Measurements from ENCODE around the gene FGF8.

FGF8 gene

DNA sequence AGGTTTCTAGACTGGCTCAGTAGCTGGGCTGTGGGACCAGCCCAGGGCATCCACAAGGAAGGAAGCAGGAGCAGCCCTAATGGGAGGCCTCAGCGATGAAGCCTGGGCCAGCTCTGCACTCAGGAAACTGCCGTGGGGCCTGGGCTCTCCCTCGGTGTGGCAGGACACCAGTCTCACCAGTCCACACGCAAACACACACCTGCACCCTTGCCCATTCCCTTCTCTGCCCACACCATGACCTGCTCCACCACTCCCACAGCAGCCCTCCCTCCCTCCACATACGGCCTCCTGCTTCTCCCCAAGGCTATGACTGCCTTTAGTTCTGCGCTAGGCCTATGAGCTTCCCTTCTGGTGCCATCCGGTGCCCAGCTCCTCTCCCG lies 7.1 kb downstream of the FGF8 start:
- DNase-seq (ENCODE audit: low read depth) = no peak

DNA sequence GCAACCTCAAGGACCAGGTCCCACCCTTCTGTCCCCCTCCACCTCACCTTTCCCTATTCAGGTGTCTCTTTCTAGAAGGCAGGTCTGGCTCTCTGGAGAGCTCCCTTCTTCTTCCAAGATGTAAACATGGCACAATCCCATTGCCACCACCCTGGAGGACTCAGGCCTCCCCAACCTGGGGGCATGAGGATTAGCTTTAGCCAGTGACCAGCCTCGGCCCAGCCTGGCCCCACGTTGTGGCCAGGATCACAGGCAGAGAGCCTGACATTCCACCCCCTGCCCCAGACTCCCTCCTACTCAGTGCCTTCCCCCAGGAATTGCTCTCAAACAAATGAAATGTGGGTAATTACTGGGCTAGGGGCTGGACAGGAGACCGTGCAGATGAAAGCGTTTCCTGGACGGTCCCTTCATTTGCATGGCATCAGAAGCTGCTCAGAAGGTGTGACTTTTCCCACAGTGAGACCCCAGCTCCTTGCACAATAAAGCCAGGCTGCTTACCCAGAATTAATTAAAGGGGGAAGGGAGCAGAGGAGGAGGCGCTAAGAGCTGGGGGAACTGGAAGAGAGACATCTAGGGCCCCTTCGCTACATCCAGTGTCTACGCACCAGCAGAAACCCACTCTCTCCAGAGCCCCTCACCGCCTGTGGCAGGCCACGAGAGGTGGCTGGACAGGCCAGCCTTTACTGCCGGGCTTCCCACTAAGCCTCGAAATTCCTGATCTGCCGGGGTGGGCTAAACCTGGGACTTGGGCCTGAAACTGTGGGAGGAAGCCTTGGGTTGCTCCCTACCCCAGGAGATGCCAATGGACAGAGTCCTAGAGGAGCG lies 7.7 kb downstream of the FGF8 start:
- no peak for DNase-seq (ENCODE audit: low read depth)

DNA sequence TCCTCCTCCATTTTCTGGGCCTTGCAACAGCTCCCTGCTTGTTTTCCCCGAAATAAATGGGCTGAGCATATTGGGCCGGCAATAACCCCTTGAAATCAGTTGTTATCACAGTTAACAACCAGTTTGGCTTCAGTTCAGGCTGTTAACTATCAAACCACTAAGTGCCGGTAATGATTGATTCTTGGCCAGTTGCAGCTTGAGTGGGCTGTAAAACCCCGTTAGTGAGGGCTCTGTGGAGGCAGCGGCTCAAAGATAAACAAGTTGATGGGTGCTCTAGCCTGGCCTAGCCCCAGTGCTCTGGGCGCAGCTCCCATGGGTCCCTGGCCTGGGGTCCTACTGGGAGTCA lies 8.3 kb downstream of the FGF8 start:
- DNase-seq (ENCODE audit: low read depth) = no peak

DNA sequence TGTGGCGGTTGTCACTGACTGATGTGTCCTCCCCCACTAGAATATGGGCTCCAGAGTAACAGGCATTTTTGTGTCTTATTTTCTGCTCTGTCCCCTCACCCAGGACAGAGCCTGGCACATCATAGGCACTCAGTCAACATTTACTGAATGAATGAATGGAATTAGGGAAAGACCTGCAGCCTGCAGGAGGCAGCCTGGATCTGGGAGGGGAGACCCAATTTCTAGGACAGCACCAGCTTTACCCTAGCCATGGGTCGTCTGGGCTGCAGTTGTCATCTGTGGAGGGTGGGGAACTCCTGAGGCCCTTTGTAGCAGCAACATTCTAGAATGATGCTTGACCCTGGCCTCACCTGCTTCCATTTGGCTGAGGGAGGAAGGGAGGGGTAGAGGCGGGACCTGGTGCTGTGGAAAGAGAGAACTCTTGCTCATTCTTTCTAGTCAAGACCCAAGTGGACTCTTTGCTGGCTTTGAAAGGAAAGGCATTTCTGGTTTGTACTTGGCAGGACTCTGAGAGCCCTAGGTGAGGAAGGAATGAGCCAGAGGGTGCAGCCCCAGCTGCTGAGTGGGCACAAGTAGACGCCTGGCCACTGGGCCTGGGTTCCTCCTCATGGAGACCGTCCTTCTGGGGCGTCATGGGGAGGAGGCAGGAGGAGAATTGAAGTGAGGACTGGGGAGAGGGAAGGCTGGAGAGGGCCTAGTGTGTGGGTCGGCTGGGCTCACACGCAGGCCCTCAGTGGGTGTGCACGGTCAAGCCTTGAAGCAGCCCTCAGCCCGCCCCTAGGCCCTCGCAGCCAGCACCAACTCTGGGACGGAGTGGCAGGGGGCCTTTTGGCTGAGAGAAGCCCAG lies 8.9 kb downstream of the FGF8 start:
- DNase-seq (ENCODE audit: low read depth) = no peak

DNA sequence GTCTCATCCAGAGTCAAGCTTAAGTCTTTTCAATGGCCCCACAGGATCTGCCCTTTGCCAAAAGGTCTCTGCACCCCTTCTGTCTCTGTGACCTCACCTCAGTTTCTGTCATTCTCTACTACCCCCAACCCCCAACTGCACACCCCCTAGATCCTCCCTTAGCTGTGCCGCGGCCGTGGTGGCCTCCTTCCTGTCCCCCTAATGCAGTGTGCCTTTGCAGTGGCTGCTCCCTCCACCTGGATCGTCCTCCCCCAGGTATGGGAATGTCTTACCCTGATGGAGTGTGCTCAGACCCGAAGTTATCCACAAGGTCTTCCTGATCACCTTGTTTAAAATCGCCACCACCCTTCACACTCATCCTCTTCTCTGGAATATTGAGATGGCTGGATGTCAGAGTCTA lies 9.6 kb downstream of the FGF8 start:
- no peak for DNase-seq (ENCODE audit: low read depth)

DNA sequence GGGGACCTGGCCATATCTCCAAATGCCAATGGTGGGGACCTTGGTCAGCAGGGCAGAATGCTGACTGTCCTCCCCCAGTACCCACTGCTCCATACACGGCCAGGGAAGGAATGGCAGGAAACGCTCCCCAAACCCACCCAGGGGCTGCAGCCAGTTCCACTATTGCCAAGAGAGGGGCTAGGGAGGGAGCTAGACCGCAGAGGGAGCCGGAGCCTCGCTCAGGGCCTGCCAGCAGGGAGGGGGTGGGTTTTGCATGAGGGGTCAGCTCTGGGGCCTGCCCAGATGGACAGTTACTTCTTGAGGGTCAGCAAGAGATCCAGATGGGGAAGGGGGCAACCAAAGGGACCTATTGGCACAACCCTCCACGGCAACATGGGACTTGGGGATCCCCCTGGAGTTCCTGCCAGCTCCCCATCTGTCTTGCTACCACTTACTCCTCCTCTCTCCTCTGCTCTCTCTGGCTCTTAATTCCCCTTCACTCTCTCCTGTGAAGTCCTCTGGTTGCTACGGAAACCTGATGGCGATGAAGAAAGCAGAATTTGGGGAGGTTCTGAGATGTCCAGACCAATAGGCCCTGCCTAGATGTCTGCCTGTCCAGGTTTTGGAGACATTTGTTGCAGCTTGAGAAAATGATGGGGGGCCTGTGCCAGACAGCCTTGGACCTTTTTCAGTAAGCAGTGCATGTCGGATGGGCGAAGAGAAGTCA lies 12.6 kb downstream of the FGF8 start:
- no peak for DNase-seq (ENCODE audit: low read depth)

DNA sequence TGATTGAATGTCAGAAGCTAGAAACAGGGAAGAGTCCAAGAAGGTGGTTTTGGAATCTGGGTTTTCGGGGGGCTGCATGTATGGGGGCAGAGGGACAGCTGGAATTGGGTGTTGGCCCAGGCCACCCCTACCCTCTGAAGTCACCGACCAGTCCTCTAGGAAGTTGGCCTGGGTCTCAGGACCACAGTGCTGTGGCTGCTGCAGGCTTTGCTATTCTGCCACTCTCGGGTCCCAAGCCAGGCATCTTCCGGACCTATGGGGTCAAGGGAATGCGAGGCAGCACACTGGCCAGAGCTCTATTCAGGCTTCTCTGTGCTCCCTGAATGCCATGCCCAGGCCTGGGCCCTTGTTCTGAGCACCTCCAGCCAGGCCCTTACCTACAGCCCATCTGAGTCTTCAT lies 13.2 kb downstream of the FGF8 start:
- no peak for DNase-seq (ENCODE audit: low read depth)

DNA sequence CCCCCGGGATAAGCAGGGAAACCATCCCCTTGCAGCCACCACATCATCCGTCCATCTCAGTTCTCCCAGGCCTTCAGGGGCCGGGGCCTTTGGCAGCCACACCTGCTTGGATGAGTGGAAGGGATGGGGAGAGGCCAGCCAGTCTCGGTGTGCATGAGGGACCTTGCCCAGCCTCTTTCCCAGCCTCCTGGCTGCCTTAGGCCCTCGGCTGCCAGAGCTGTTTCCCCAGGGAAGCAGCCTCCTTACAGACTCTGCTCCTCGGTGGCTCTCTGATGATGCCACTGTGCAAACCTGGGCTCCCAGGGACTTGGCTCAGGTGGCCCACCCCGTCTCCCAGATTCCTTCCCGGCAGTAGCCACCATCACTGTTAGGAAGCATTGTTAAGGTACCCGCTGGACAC lies 14.7 kb downstream of the FGF8 start:
- no peak for DNase-seq (ENCODE audit: low read depth)

DNA sequence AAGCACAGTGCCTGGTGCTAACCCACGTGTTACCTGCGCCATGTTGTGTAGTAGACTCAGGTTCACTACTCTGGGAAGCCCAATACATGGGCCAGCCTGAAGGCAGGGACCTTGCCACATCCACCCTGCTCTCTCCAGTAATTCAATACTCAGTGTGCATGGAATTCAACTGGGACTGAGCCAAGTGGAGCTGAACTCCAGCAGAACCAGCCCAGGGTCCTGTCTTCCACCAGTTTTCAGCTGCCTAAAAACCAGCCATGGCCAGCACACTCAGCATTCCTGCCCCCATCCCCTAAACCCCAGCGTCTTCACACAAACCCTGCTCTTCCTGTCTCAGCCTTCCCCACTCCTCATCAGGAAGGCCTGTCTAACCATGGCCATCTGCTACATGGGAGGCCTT lies 15.4 kb downstream of the FGF8 start:
- no peak for DNase-seq (ENCODE audit: low read depth)

DNA sequence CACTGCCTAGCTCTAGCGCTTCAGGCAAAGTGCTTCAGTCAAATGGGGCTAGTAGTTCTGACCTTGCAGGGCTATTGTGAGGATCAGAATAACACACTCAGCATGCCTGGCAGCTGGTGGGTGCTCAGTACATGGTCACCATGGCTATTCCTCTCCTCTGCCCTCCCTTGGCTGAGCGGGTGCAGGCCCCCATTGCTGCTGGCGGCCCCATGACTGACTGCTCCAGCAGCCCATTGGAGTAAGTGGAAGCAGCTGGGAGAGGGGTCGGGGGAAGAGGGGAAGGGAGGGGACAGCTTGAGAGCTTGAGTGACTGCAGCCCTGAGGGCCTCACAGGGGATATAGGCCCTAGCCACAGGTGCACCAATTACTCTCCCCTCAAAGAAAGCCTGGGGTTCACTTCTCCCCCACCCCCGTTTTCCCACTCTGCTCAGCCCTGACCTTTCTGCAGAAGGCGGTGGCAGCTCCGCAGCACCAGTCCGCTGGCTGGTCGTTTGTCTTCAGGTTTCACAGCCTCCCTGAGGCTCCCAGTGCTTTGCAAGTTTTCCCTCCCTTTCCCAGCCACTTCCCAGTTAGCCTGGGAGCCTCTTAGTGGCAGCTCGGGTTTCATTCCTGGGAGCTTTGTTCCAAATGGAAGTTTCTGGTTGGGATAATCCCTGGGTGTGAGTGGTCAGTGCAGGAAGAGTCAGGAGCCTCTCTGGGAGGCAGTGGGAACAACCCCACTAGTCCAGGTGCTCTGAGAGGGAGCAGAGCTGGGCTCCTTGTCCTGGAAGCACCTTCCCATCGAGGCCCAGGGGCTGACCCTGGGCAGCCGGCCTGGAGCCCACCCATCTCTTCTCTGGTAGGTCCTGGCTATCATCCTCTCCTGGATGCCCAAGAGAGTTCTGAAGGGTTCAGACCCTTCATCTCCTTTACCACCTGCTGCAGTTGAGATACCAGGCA lies 16.3 kb downstream of the FGF8 start:
- DNase-seq (ENCODE audit: low read depth) = no peak

DNA sequence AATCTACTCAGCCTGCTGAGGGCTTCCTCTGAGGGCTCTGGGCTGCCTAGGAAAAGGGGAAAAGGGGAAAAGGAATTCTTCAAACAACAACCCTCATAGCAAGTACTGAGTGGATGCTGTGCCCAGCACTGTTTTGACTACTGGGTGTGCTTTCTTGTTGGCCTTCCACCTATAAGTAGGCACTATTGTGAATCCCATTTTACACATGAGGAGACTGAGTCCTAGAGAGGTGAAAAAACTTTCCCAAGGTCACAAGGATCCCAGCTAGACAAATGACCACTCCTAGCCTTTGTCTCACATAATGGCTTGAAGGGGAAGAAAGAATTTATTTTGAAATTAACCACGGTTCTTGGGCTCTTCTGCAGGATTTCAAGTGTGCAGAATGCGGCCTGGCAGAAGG lies 17.1 kb downstream of the FGF8 start:
- no peak for DNase-seq (ENCODE audit: low read depth)

DNA sequence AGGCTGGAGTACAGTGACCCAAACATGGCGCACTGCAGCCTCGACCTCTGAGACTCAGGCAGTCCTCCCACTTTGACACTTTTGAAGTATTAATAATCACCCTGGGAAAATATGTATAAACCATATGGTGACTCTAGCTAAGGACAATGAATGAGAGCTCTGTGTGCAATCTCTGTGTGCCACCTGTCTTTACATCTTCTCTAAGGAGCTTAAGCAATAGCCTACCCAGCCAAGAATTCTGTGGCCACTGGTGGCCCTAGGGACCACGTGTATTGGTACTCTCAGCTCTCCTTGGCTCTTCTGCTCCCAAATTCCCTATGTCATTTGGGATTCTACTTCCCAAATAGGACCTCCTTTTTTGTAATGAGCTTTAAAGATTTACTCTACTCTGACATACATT lies 23.7 kb downstream of the FGF8 start:
- DNase-seq (ENCODE audit: low read depth) = no peak

DNA sequence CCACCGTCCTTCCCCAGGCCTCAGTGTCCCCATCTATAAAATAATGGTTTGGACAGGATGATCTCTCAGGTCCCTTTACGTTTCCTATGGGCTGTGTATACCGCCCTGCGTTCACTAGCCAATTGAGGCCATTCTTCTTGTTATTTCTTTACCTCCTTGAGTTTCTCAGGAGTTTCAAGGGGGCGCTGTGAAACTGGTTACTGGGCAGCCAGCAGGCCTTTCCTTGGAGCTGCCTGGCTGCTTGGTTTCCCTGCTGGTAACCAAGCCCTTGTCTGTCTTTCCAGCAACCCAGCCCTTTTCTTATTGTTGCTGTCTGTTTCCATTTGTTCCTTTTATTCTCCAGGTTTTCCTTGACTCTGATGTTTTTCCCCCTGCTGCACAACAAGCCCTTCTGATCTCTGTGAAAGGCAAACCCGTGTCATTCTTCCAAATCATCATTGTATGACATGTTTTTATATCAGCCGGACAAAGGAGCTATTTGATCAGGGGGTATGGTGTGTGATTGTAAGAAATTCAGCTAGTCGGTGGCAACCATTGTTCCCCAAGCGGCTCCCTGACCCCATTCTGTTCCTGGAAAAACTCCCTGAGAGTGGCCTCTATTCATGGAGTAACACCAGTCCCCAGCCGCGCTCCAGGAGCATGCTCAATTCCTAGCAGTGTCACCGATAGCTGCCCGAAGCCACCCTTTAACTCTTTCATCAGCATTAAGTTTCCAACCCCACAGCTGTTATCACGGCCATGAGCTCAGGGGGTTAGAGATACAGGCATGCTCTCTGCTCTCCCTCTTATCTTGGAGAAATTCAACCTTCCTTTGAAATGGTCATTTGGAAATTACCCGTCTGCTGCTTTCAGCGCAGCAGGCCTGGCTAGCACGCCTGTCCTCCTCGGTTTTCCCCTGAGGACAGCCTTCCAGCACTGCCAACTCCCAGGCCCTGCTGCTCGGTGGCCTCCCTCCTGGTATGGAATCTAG lies 26.6 kb downstream of the FGF8 start:
- no peak for DNase-seq (ENCODE audit: low read depth)

DNA sequence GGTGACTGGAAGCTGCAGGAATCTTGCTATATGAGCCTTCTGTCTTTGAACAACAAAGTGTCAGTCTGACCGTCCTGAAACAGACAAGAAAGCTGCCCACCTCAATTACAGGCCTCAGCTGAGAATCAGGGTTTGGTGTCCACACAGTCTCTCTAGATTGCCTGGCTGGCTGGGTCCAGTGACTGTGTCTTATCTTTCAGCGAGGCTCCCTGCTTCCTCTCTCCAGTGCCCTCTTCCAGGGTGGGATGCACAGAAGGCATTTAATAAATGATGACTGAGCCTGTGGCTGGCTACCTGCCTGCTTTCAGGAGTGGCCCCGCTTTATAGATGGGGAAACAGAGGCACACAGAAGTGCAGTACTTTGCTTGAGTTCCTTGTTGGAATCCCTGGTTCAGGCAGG lies 27.4 kb downstream of the FGF8 start:
- DNase-seq (ENCODE audit: low read depth) = no peak

DNA sequence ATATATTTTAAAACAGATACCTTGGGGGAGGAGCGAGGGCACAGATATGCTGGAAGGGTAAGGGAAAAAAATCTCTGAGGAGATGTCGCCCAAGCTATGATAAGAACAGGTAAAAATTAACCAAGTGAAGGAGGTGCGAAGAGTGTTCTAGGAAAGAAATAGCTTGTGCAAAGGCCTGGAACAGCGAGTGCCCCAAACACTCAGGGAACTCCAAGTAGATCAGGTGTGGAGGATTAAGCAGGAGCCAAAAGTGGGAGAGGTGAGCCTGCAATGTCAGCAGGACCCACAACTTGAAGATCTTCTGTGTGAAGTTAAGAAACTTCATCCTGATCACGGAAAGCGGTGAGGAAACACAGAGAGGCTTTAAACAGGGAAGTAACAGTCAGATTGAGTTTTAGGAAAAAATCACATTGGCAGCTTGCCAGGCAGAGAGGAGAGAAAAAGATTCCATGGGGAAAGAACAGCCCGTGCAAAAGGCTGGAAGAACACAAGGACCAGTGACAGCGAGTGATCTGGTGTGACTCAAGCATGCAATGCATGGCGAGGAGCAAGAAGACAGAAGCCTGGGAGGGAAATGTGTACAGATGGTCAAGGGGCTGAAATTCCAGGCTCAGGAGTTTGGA lies 30.7 kb downstream of the FGF8 start:
- DNase-seq (ENCODE audit: low read depth) = no peak

DNA sequence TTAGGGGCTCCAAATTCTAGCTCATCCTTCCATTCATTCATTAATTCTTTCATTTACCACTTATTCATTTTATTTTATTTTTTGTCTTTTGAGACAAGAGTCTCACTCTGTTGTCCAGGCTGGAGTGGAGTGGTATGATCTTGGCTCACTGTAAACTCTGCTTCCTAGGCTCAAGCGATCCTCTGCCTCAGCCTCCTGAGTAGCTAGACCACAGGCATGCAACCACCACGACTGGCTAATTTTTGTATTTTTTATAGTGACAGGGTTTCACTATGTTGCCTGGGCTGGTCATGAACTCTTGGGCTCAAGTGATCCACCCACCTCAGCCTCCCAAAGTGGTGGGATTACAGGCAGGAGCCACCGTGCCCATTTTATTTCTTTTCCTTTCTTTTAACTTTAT lies 31.6 kb downstream of the FGF8 start:
- no peak for DNase-seq (ENCODE audit: low read depth)

DNA sequence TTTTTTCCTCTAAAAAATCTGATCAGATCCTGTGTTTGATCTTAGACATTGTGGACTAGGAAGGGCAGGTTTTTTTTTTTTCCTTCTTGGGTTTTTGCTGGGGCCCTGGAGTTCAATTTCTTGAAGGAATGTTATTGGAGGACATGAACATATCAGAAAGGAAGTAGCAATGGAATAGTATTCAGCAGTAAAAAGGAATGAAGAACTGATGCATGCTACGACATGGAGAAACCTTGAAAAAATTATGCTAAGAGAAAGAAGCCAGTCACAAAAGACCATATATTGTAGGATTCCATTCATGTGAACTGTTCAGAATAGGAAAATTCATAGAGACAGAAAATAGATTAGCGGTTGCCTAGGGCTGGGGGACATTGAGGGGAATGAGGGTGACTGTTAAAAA lies 34.0 kb downstream of the FGF8 start:
- no peak for DNase-seq (ENCODE audit: low read depth)

DNA sequence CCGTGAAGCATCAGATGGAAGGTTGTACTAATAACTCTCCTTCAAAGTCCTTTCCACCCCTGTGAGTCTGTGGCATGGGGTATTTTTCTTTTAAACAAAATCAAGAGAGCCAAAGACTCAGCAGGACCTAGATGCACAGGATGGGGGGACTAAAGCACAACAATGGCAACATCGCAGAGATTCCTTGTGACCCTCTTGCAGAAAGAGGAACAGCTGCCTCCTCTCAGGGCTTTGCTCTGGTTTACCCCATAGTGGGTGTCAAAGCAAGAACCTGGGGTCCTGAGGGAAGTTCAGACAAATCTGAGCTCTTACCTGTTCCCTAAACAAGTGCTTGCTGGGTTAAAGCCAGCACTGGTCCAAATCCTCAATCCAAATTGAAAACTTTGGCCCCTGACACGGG lies 39.2 kb downstream of the FGF8 start:
- no peak for DNase-seq (ENCODE audit: low read depth)

DNA sequence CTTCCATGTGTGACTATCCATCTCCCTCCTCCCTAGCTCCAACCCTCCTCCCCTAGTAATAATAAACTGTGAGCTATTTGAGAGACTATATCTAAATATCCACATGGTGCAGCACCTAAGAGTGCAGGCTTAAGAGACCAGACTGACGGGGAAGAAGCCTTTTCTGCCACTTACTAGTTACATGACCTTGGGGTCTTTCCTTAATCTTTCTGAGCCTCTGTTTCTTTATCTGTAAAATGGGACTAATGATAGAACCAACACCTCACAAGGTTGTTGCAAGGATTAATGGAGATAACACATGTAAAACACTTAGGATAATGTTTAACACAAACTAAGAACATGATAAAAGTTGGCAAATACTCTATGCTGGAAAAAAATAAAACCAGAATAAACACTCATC lies 43.8 kb downstream of the FGF8 start:
- no peak for DNase-seq (ENCODE audit: low read depth)

DNA sequence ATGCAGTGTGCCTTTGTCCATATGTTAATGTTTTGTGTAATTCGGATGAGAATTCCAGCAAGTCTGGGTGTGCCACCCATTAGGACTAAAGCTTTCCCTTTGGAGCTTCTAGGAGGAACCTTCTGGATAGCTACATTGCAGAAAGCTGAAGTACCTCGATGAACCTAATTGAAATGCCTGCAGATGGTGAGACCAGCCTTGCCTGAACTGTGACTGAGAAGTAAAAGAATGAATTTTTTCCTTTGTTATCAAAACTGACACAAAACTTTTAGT lies 49.9 kb downstream of the FGF8 start:
- DNase-seq (ENCODE audit: low read depth) = no peak

Data from GM04503 (cell line).